Measurements from ENCODE around the gene DIO3. TPM values are rescaled to one million over a fixed set of nuclear protein-coding genes. Genes with fewer than 3 reads are reported as not detected.

DIO3 gene
- total and polyA plus RNA-seq, 2 of the 13 experiments (the other 11 are each of a cell fraction or from before 2014, with no cell fraction given) = not detected

DNA sequence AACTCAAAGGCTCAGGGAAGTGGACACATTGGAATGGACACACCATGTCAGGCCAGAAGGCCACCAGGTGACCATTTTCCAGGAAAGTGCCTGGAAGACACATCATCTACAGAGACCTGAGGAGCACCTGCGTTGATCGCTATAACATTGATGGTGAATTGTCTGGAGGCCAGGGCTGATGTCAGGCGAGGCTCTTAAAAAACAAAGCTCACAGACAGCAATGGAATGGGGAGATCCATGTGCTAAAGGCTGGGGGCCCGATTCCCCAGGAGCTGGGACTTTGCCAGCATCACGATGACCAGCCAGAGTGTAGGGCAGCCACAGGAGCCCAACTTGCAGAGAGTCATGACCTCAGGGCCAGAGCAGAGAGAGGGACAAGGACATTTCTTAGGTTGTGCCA lies 30.3 kb downstream of the DIO3 start:
- Histone ChIP-seq H3K27ac (ENCODE audit: extremely low read length, insufficient read depth, low read length) (no peak overlapping the region), H3K27me3 (ENCODE audit: control insufficient read depth in 1 of 2, insufficient read depth in 2 of 2, low read length in 2 of 2) (peaks cover 5 to 9% of the 10 kb centered on the region in 2 experiments; a peak in 4 of 5 replicates), H3K9me3 (ENCODE audit: low read length) (no peaks in the 10 kb centered on the region), H2AFZ (ENCODE audit: low read length) (no peak overlapping the region), H3K4me1 (ENCODE audit: insufficient read depth, low read length) (peaks cover 31% of the 10 kb centered on the region), H3K4me3 (replicated peaks in 1 of 3; ENCODE audit: insufficient read depth in 1 of 3, low read depth in 2 of 3, low read length in 3 of 3) (no peak overlapping the region), H3K79me2 (ENCODE audit: insufficient read depth, low read length) (no peaks in the 10 kb centered on the region), H3K4me2 (ENCODE audit: low read depth, low read length) (no peak overlapping the region), H3K36me3 (replicated peaks in 1 of 2; ENCODE audit: control insufficient read depth in 1 of 2, insufficient read depth in 2 of 2, low read length in 2 of 2) (no peaks in the 10 kb centered on the region), H4K20me1 (ENCODE audit: insufficient read depth, low read length) (no peaks in the 10 kb centered on the region), H3K9ac (ENCODE audit: insufficient read depth, low read depth, low read length) (no peak overlapping the region)
- intact Hi-C loops (cut with micrococcal nuclease; ENCODE audit: unreplicated experiment) (no loop called here), in situ Hi-C loops (cut with HindIII; ENCODE audit: extremely low pct_ligation_motif_present, low pct_unique_long_range_greater_than_20kb) (no loop called here)
- WGBS (ENCODE audit: low lambda C conversion rate) = 43% methylated on average over 5 of the region's 5 CpGs
- POLR2A ChIA-PET = no interaction called here
- TF ChIP-seq HOXA9 (CRISPR knock-in tag; IDR thresholded peaks at IDR 0.05; ENCODE audit: borderline replicate concordance) (no peak), ZNF446 (CRISPR knock-in tag; IDR thresholded peaks at IDR 0.05) (no peak), ZNF790 (CRISPR knock-in tag; IDR thresholded peaks at IDR 0.05; ENCODE audit: borderline replicate concordance) (no peak), HOXD1 (CRISPR knock-in tag; IDR thresholded peaks at IDR 0.05) (no peak), FOXC1 (CRISPR knock-in tag; IDR thresholded peaks at IDR 0.05; ENCODE audit: borderline replicate concordance) (no peak), SIN3B (IDR thresholded peaks at IDR 0.05; ENCODE audit: low read length) (no peak), RXRA (CRISPR knock-in tag; IDR thresholded peaks at IDR 0.05) (no peak), ZNF619 (CRISPR knock-in tag; IDR thresholded peaks at IDR 0.05) (no peak), CEBPG (CRISPR knock-in tag; IDR thresholded peaks at IDR 0.05) (no peak)
- TF ChIP-seq, protein P1, sequence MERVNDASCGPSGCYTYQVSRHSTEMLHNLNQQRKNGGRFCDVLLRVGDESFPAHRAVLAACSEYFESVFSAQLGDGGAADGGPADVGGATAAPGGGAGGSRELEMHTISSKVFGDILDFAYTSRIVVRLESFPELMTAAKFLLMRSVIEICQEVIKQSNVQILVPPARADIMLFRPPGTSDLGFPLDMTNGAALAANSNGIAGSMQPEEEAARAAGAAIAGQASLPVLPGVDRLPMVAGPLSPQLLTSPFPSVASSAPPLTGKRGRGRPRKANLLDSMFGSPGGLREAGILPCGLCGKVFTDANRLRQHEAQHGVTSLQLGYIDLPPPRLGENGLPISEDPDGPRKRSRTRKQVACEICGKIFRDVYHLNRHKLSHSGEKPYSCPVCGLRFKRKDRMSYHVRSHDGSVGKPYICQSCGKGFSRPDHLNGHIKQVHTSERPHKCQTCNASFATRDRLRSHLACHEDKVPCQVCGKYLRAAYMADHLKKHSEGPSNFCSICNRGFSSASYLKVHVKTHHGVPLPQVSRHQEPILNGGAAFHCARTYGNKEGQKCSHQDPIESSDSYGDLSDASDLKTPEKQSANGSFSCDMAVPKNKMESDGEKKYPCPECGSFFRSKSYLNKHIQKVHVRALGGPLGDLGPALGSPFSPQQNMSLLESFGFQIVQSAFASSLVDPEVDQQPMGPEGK (CRISPR knock-in tag; IDR thresholded peaks at IDR 0.05) = no peak
- TF ChIP-seq, protein P2, sequence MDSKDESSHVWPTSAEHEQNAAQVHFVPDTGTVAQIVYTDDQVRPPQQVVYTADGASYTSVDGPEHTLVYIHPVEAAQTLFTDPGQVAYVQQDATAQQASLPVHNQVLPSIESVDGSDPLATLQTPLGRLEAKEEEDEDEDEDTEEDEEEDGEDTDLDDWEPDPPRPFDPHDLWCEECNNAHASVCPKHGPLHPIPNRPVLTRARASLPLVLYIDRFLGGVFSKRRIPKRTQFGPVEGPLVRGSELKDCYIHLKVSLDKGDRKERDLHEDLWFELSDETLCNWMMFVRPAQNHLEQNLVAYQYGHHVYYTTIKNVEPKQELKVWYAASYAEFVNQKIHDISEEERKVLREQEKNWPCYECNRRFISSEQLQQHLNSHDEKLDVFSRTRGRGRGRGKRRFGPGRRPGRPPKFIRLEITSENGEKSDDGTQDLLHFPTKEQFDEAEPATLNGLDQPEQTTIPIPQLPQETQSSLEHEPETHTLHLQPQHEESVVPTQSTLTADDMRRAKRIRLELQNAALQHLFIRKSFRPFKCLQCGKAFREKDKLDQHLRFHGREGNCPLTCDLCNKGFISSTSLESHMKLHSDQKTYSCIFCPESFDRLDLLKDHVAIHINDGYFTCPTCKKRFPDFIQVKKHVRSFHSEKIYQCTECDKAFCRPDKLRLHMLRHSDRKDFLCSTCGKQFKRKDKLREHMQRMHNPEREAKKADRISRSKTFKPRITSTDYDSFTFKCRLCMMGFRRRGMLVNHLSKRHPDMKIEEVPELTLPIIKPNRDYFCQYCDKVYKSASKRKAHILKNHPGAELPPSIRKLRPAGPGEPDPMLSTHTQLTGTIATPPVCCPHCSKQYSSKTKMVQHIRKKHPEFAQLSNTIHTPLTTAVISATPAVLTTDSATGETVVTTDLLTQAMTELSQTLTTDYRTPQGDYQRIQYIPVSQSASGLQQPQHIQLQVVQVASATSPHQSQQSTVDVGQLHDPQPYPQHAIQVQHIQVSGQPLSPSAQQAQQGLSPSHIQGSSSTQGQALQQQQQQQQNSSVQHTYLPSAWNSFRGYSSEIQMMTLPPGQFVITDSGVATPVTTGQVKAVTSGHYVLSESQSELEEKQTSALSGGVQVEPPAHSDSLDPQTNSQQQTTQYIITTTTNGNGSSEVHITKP (CRISPR knock-in tag; IDR thresholded peaks at IDR 0.05; ENCODE audit: low read depth) = no peak
- TF ChIP-seq, protein P3, sequence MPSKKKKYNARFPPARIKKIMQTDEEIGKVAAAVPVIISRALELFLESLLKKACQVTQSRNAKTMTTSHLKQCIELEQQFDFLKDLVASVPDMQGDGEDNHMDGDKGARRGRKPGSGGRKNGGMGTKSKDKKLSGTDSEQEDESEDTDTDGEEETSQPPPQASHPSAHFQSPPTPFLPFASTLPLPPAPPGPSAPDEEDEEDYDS (CRISPR knock-in tag; IDR thresholded peaks at IDR 0.05) = no peak
- TF ChIP-seq, protein P4, sequence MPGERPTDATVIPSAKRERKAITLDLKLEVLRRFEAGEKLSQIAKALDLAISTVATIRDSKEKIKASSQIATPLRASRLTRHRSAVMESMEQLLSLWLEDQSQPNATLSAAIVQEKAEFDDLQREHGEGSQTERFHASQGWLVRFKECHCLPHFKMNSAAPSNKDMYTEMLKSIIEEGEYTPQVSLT (CRISPR knock-in tag; IDR thresholded peaks at IDR 0.05; ENCODE audit: borderline replicate concordance, low read depth) = no peak
- TF ChIP-seq, protein P5, sequence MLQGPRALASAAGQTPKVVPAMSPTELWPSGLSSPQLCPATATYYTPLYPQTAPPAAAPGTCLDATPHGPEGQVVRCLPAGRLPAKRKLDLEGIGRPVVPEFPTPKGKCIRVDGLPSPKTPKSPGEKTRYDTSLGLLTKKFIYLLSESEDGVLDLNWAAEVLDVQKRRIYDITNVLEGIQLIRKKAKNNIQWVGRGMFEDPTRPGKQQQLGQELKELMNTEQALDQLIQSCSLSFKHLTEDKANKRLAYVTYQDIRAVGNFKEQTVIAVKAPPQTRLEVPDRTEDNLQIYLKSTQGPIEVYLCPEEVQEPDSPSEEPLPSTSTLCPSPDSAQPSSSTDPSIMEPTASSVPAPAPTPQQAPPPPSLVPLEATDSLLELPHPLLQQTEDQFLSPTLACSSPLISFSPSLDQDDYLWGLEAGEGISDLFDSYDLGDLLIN (CRISPR knock-in tag; IDR thresholded peaks at IDR 0.05; ENCODE audit: borderline replicate concordance) = no peak
- TF ChIP-seq, protein P6, sequence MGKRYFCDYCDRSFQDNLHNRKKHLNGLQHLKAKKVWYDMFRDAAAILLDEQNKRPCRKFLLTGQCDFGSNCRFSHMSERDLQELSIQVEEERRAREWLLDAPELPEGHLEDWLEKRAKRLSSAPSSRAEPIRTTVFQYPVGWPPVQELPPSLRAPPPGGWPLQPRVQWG (CRISPR knock-in tag; IDR thresholded peaks at IDR 0.05; ENCODE audit: borderline replicate concordance, low read depth) = no peak
- DNase-seq (ENCODE audit: low spot score) = no peak
- FAIRE-seq = no peak
- CTCF ChIA-PET (ENCODE audit: low intra/inter-chr PET ratio, low total read pairs) = no interaction called here
- no peak for ATAC-seq
- no TSS peak for BruUV-seq (replicated peaks)
